Esophagus squamous epithelium (tissue), 4 donors: Measurements from ENCODE around the gene MVB12B.

Source experiments
- CTCF ChIP-seq, 6 experiments: fragments of 450-650 bp in 4 of 6; fragments of 200-600 bp in 2 of 6; sonication (generic) in 2 of 6; IDR thresholded peaks; one replicate each; pipeline ENCODE4 v1.5.1; 2016 to 2019; ENCODE audit warnings: antibody characterized with exemption in 6 of 6, mild to moderate bottlenecking in 4 of 6, moderate library complexity in 4 of 6
- POLR2A ChIP-seq, 4 donors: fragments of 450-650 bp; IDR thresholded peaks; one replicate each; pipeline ENCODE4 v1.6.1; 2017; ENCODE audit warnings: antibody characterized with exemption in 4 of 4, mild to moderate bottlenecking in 4 of 4, moderate library complexity in 3 of 4

GRCh38 chr9:126448136-126448535, 121.5 kb downstream of the MVB12B start:
- TF ChIP-seq CTCF (IDR thresholded peaks at IDR 0.05) (no peak), POLR2A (IDR thresholded peaks at IDR 0.05) (no peak)
